ENCODE measurements around the gene METTL21A. TPM values are rescaled to one million over a fixed set of nuclear protein-coding genes. Genes with fewer than 3 reads are reported as not detected.

METTL21A gene
- total and polyA plus RNA-seq, 3 donors from 2014 or later: 7.8 to 14.9 (median 14.6) TPM

DNA sequence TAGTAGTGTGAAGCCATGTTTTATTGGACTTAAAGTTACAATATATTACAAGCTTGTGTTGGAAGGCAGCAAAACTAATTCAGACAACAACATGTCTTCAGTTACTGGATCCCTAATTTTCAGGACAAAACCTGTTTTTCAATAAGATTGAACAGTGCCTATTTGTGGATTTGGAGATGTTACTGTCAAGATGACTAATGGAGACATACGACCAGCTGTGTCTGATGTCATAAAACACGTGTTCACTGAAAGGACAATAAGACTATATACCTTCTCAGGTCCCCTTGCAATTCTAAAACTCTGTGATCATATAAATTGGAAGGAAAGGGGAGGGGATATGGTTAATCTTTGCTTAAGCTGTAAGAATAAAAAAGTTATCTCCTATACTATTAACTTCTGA lies 21.7 kb downstream of the METTL21A start:
- H3K36me3 ChIP-seq (ENCODE audit: low read depth, missing control alignments): no peaks in the 10 kb centered on the region
- H3K27ac ChIP-seq: no peak overlapping the region
- DNase-seq: no peak
- H3K4me1 ChIP-seq: no peaks in the 10 kb centered on the region
- no peaks in the 10 kb centered on the region for H3K27me3 ChIP-seq
- intact Hi-C loops (cut with DNase I; ENCODE audit: low total_unique reads): no loop called here
- no peaks in the 10 kb centered on the region for H3K9me3 ChIP-seq
- 54 to 59% methylated on average over 2 of the region's 2 CpGs for WGBS, 2 donors
- H3K4me3 ChIP-seq: no peak overlapping the region
- TF ChIP-seq, protein P1, sequence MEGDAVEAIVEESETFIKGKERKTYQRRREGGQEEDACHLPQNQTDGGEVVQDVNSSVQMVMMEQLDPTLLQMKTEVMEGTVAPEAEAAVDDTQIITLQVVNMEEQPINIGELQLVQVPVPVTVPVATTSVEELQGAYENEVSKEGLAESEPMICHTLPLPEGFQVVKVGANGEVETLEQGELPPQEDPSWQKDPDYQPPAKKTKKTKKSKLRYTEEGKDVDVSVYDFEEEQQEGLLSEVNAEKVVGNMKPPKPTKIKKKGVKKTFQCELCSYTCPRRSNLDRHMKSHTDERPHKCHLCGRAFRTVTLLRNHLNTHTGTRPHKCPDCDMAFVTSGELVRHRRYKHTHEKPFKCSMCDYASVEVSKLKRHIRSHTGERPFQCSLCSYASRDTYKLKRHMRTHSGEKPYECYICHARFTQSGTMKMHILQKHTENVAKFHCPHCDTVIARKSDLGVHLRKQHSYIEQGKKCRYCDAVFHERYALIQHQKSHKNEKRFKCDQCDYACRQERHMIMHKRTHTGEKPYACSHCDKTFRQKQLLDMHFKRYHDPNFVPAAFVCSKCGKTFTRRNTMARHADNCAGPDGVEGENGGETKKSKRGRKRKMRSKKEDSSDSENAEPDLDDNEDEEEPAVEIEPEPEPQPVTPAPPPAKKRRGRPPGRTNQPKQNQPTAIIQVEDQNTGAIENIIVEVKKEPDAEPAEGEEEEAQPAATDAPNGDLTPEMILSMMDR (IDR thresholded peaks at IDR 0.05): no peak
- no peak for TF ChIP-seq POLR2A (IDR thresholded peaks at IDR 0.05)

DNA sequence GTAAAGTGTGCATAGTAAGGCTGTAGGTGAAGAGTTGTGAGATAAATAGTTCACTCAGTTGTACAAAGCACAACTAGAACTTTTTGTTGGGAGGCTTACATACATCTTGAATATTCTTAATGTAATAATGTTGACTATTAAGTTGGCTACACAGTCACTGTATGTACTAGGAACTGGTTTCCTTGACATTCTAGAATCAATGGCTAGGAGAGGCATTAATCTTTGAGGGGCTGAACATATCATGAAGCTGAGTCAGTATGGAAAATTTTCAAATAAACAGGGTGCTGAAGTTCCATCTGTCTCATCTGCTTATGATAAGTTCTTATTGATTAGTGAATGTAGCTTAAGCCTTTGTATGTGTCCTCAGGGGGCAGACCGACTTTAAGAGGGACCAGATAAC lies 23.4 kb downstream of the METTL21A start:
- no peaks in the 10 kb centered on the region for H3K27me3 ChIP-seq
- TF ChIP-seq POLR2A (IDR thresholded peaks at IDR 0.05): no peak
- TF ChIP-seq, protein P1 (IDR thresholded peaks at IDR 0.05): no peak
- no peak overlapping the region for H3K4me3 ChIP-seq
- H3K9me3 ChIP-seq: no peaks in the 10 kb centered on the region
- WGBS, 2 donors: 76 to 77% methylated on average over 1 of the region's 1 CpG
- no peak overlapping the region for H3K27ac ChIP-seq
- intact Hi-C loops (cut with DNase I; ENCODE audit: low total_unique reads): no loop called here
- no peak for DNase-seq
- H3K4me1 ChIP-seq: no peaks in the 10 kb centered on the region
- H3K36me3 ChIP-seq (ENCODE audit: low read depth, missing control alignments): no peaks in the 10 kb centered on the region

DNA sequence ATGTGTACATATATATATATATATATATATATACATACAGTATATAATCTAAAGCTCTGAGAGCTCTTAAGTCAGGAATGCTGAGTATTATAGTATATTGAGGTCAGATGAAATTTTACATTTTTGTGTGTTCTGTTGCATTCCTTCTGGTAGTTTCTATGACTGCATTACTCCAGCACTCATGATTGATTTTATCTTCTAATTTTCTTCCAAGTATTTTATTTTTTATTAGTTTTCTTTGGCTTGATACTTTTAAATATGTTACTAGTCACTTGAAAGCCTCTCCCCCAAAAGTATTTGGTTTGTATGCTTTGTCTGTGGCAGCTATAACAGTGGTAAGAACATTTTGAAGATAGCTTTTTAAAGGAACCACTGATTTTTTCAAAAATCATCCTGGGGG lies 25.0 kb downstream of the METTL21A start:
- Histone ChIP-seq H3K4me3 (no peak overlapping the region), H3K36me3 (ENCODE audit: low read depth, missing control alignments) (no peaks in the 10 kb centered on the region), H3K27me3 (no peaks in the 10 kb centered on the region), H3K9me3 (no peaks in the 10 kb centered on the region), H3K4me1 (no peaks in the 10 kb centered on the region), H3K27ac (no peak overlapping the region)
- intact Hi-C loops (cut with DNase I; ENCODE audit: low total_unique reads): no loop called here
- TF ChIP-seq, protein P1 (IDR thresholded peaks at IDR 0.05): no peak
- no peak for TF ChIP-seq POLR2A (IDR thresholded peaks at IDR 0.05)
- DNase-seq: no peak

DNA sequence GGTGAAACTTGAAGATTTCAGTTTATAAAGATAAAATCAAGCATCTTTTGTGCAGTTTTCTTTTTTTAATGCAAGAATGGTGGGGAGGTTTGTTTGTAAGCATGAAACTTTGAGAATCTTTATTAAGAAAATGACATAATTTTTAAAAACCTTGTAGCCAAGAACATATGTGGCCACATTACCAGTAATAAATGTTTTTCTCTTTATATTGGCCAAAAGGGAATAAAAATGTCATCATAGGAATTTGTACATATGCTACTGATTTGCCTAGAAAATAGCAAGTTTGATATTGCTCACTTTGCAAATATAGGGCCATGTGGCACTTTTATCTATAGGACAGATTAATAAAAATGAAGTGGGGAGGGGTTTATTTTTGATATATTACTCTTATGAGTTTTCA lies 25.6 kb downstream of the METTL21A start:
- Histone ChIP-seq H3K4me1 (no peaks in the 10 kb centered on the region), H3K36me3 (ENCODE audit: low read depth, missing control alignments) (no peaks in the 10 kb centered on the region), H3K27ac (no peak overlapping the region), H3K4me3 (no peak overlapping the region), H3K9me3 (no peaks in the 10 kb centered on the region), H3K27me3 (no peaks in the 10 kb centered on the region)
- intact Hi-C loops (cut with DNase I; ENCODE audit: low total_unique reads): no loop called here
- TF ChIP-seq POLR2A (IDR thresholded peaks at IDR 0.05): no peak
- TF ChIP-seq, protein P1 (IDR thresholded peaks at IDR 0.05): no peak
- DNase-seq: no peak

DNA sequence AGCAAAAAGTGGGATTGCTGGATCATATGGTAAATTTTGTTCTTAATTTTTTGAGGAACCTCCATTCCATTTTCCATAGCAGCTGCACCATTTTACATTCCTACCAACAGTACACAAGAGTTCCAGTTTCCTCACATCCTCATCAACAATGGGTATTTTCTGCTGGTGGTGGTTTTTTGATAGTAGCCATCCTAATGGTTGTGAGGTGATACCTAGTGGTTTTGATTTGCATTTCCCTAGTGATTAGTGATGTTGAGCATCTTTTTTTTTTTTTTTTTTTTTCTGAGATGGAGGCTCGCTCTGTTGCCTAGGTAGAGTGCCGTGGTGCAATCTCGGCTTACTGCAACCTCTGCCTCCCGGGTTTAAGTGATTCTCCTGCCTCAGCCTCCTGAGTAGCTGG lies 30.5 kb downstream of the METTL21A start:
- H3K27me3 ChIP-seq: no peaks in the 10 kb centered on the region
- DNase-seq: no peak
- WGBS, 2 donors: 98 to 100% methylated on average over 4 of the region's 4 CpGs
- H3K4me1 ChIP-seq: no peaks in the 10 kb centered on the region
- H3K27ac ChIP-seq: no peak overlapping the region
- H3K36me3 ChIP-seq (ENCODE audit: low read depth, missing control alignments): no peaks in the 10 kb centered on the region
- no peaks in the 10 kb centered on the region for H3K9me3 ChIP-seq
- TF ChIP-seq, protein P1 (IDR thresholded peaks at IDR 0.05): no peak
- TF ChIP-seq POLR2A (IDR thresholded peaks at IDR 0.05): no peak
- H3K4me3 ChIP-seq: no peak overlapping the region
- intact Hi-C loops (cut with DNase I; ENCODE audit: low total_unique reads): no loop called here

All from testis (tissue), 3 donors.